Fibroblast of lung (primary cell): ENCODE measurements around the gene DIP2A.

Source experiments
- CTCF ChIP-seq, 2 donors: IDR thresholded peaks in 1 of 2; conservative IDR thresholded peaks in 1 of 2; 1 replicate in 1 of 2; 2 replicates in 1 of 2; pipeline ENCODE4 v1.5.1; 2011 to 2012; ENCODE audit warnings: low read length in 2 of 2, control low read depth in 1 of 2, inconsistent platforms in 1 of 2, low read depth in 1 of 2, mild to moderate bottlenecking in 1 of 2
- EZH2 ChIP-seq: IDR thresholded peaks from 2 replicates; pipeline ENCODE4 v1.5.1; 2012; ENCODE audit warnings: low read length, control low read depth, mild to moderate bottlenecking; ENCODE audit errors: missing control alignments

GRCh38 chr21:46540087-46540710 lies 81.5 kb downstream of the DIP2A start:
- TF ChIP-seq CTCF (conservative IDR thresholded peaks at IDR 0.05 in 1 of 2, IDR thresholded peaks at IDR 0.05 in 1 of 2; ENCODE audit: low read depth in 1 of 2, low read length in 2 of 2) = no peak
- TF ChIP-seq EZH2 = no peak
